Neural progenitor cell (in vitro differentiated cells): ENCODE results near the gene FBXO27. TPM values are rescaled to one million over a fixed set of nuclear protein-coding genes. Genes with fewer than 3 reads are reported as not detected.

Source experiments
- DNase-seq: peaks from one replicate; pipeline ENCODE4 v3.0.0-alpha.2; 2016; ENCODE audit warnings: low spot score
- H2AFZ ChIP-seq: fragments of 200-600 bp; sonication (generic); replicated peaks from 2 replicates; pipeline ENCODE4 v1.6.1; 2016; ENCODE audit warnings: antibody characterized with exemption
- H3F3A ChIP-seq: fragments of 200-600 bp; sonication (generic); 2 replicates; pipeline ENCODE4 v1.6.1; 2016; ENCODE audit warnings: antibody characterized with exemption, low read depth
- H3K27ac ChIP-seq: fragments of 200-600 bp; sonication (generic); 2 replicates; pipeline ENCODE4 v1.5.1; 2016; ENCODE audit warnings: mild to moderate bottlenecking
- H3K27me3 ChIP-seq: fragments of 200-600 bp; sonication (generic); 2 replicates; pipeline ENCODE4 v1.6.1; 2016; ENCODE audit warnings: mild to moderate bottlenecking, moderate library complexity
- H3K36me3 ChIP-seq: fragments of 200-600 bp; sonication (generic); 2 replicates; pipeline ENCODE4 v1.5.1; 2016
- H3K4me1 ChIP-seq: fragments of 200-600 bp; sonication (generic); 2 replicates; pipeline ENCODE4 v1.6.1; 2016; ENCODE audit warnings: mixed run types
- H3K4me2 ChIP-seq: fragments of 200-600 bp; sonication (generic); 2 replicates; pipeline ENCODE4 v1.6.1; 2016
- H3K4me3 ChIP-seq: fragments of 200-600 bp; sonication (generic); 2 replicates; pipeline ENCODE4 v1.5.1; 2016
- H3K79me2 ChIP-seq: fragments of 200-600 bp; sonication (generic); 2 replicates; pipeline ENCODE4 v1.6.1; 2016; ENCODE audit warnings: low read depth
- H3K9ac ChIP-seq: fragments of 200-600 bp; sonication (generic); 2 replicates; pipeline ENCODE4 v1.6.1; 2016
- H3K9me3 ChIP-seq: fragments of 200-600 bp; sonication (generic); 2 replicates; pipeline ENCODE4 v1.5.1; 2016; ENCODE audit warnings: low read depth
- H4K20me1 ChIP-seq: fragments of 200-600 bp; sonication (generic); 2 replicates; pipeline ENCODE4 v1.6.1; 2016; ENCODE audit warnings: low read depth
- H3K27ac Mint-ChIP-seq: 3 replicates; pipeline ENCODE4 v1.8.0; 2021; ENCODE audit warnings: mixed read lengths
- H3K27me3 Mint-ChIP-seq: 2 replicates; pipeline ENCODE4 v1.8.0; 2022; ENCODE audit warnings: low read depth, mild to moderate bottlenecking, inconsistent platforms, moderate library complexity, mixed read lengths; ENCODE audit not compliant: insufficient read depth
- H3K36me3 Mint-ChIP-seq: 3 replicates; pipeline ENCODE4 v1.8.0; 2021; ENCODE audit warnings: mixed read lengths
- H3K4me1 Mint-ChIP-seq: 3 replicates; pipeline ENCODE4 v1.8.0; 2021; ENCODE audit warnings: mixed read lengths
- H3K4me3 Mint-ChIP-seq: 3 replicates; pipeline ENCODE4 v1.8.0; 2021; ENCODE audit warnings: mild to moderate bottlenecking, moderate library complexity, mixed read lengths
- H3K9me3 Mint-ChIP-seq: 3 replicates; pipeline ENCODE4 v1.8.0; 2020; ENCODE audit warnings: mixed read lengths
- EZH2 ChIP-seq: fragments of 200-600 bp; sonication (generic); IDR thresholded peaks from 2 replicates; pipeline ENCODE4 v1.6.1; 2017; ENCODE audit warnings: antibody characterized with exemption, mild to moderate bottlenecking, moderate library complexity
- EZH2phosphoT487 ChIP-seq: fragments of 200-600 bp; sonication (generic); IDR thresholded peaks from 2 replicates; pipeline ENCODE4 v1.6.1; 2017; ENCODE audit warnings: antibody characterized with exemption
- total RNA-seq: library from RNA; depleted of rRNA; stranded (reverse); fragments of >200 nt; gene quantifications from 2 replicates; pipeline ENCODE4 v1.2.3, GENCODE V29; 2015; ENCODE audit warnings: low replicate concordance
- TF ChIP-seq, protein P1 (sequence below): fragments of 200-600 bp; sonication (generic); IDR thresholded peaks from 2 replicates; pipeline ENCODE4 v1.5.1; 2017; ENCODE audit warnings: antibody characterized with exemption, mild to moderate bottlenecking

Gene FBXO27
- total RNA-seq, 1 donor from 2014 or later, result 3.1 TPM

DNA sequence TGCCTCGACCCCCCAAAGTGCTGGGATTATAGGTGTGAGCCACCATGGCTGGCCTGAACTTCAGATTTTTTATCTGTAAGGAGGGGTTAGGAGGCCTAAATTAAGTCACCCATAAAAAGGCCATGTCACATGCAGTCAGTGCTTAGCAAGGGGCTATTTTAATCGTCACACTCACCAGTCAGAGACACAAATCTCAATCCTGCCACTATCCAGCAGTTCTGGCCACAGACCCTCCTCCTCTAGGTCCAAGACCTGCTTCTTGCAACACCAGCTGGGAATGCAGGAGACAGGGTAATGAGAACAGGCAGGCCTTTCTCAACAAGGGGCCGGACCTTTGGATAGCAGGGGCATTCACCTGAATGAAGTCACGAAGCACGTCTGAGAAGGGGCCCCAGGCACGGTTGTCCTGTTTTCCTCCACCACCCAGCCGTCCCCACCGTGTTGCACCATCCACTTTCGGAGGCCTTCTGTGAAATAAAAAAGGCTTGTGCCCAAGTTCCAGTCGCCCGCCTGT, 1.4 kb downstream of the FBXO27 start:
- H3K4me3 ChIP-seq, result peak overlapping the region; percentile 74
- H3K4me3 Mint-ChIP-seq, result peak overlapping the region; percentile 81
- H3K27me3 Mint-ChIP-seq, result peaks cover 26% of the 10 kb centered on the region
- no peak overlapping the region for H3K27ac ChIP-seq
- no peaks in the 10 kb centered on the region for H3K4me1 ChIP-seq
- no peaks in the 10 kb centered on the region for H3K4me1 Mint-ChIP-seq
- H3K9ac ChIP-seq, result no peak overlapping the region
- DNase-seq, result no peak
- H3K36me3 ChIP-seq, result no peaks in the 10 kb centered on the region
- TF ChIP-seq EZH2phosphoT487, result no peak
- no peak for TF ChIP-seq EZH2
- peak overlapping the region; percentile 91 for H2AFZ ChIP-seq
- H3K27me3 ChIP-seq, result peaks cover 16% of the 10 kb centered on the region
- peaks cover 27% of the 10 kb centered on the region for H3F3A ChIP-seq
- H3K36me3 Mint-ChIP-seq, result no peaks in the 10 kb centered on the region
- H3K27ac Mint-ChIP-seq, result no peak overlapping the region
- no peaks in the 10 kb centered on the region for H4K20me1 ChIP-seq
- peak overlapping the region; percentile 90 for H3K4me2 ChIP-seq
- H3K9me3 ChIP-seq, result no peaks in the 10 kb centered on the region
- peaks cover 8% of the 10 kb centered on the region for H3K9me3 Mint-ChIP-seq
- H3K79me2 ChIP-seq, result no peaks in the 10 kb centered on the region

DNA sequence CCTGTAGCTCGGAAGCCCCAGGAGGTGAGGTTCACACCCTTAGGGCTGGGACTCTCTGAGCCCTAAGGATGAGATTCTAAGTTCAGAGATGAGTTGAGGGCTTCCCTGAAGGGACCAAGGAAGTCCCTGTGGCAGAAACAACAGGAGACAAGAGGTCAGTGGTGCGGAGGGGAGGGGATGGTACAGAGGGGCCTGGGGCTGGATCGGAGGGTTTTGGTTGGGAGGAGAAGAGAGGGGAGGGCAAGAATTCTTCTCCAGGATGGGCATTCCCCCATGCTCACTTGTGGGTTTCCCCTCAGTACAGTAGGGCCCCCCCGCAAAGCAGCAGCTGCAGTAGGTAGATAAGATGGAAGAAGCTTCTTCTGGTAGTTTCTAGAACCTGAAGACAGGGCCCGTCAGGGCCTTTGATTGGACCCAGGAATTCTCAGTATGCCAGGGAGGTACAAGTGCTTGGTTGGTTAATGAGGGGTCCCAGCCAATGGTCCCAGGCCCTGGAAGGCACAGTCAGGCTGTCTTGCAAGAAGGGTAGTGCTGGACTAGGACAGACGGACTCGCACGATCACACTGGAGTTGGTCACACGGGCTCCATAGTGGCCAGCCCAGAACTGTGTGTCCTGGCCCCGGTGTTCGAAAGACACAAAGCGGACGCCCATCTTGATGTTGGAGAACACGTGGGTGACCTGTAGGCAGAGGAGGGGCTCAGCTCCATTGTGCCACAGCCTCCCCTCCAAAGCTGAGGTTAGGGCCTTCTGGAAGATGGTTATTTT, 7.3 kb downstream of the FBXO27 start:
- Histone ChIP-seq H3K79me2 (no peaks in the 10 kb centered on the region), H3K4me2 (no peak overlapping the region), H2AFZ (no peak overlapping the region), H3K27me3 (no peaks in the 10 kb centered on the region), H3F3A (no peaks in the 10 kb centered on the region), H3K4me3 (no peak overlapping the region), H3K9me3 (no peaks in the 10 kb centered on the region), H4K20me1 (no peaks in the 10 kb centered on the region), H3K36me3 (no peaks in the 10 kb centered on the region), H3K27ac (no peak overlapping the region), H3K4me1 (no peaks in the 10 kb centered on the region), H3K9ac (no peak overlapping the region)
- no peak for DNase-seq
- H3K4me1 Mint-ChIP-seq, result no peaks in the 10 kb centered on the region
- peaks cover 8% of the 10 kb centered on the region for H3K9me3 Mint-ChIP-seq
- H3K36me3 Mint-ChIP-seq, result peaks cover 1% of the 10 kb centered on the region
- peaks cover 5% of the 10 kb centered on the region for H3K27me3 Mint-ChIP-seq
- no peak overlapping the region for H3K27ac Mint-ChIP-seq
- no peak overlapping the region for H3K4me3 Mint-ChIP-seq
- TF ChIP-seq, protein P1, sequence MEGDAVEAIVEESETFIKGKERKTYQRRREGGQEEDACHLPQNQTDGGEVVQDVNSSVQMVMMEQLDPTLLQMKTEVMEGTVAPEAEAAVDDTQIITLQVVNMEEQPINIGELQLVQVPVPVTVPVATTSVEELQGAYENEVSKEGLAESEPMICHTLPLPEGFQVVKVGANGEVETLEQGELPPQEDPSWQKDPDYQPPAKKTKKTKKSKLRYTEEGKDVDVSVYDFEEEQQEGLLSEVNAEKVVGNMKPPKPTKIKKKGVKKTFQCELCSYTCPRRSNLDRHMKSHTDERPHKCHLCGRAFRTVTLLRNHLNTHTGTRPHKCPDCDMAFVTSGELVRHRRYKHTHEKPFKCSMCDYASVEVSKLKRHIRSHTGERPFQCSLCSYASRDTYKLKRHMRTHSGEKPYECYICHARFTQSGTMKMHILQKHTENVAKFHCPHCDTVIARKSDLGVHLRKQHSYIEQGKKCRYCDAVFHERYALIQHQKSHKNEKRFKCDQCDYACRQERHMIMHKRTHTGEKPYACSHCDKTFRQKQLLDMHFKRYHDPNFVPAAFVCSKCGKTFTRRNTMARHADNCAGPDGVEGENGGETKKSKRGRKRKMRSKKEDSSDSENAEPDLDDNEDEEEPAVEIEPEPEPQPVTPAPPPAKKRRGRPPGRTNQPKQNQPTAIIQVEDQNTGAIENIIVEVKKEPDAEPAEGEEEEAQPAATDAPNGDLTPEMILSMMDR, result no peak
- TF ChIP-seq EZH2 (no peak), EZH2phosphoT487 (no peak)

DNA sequence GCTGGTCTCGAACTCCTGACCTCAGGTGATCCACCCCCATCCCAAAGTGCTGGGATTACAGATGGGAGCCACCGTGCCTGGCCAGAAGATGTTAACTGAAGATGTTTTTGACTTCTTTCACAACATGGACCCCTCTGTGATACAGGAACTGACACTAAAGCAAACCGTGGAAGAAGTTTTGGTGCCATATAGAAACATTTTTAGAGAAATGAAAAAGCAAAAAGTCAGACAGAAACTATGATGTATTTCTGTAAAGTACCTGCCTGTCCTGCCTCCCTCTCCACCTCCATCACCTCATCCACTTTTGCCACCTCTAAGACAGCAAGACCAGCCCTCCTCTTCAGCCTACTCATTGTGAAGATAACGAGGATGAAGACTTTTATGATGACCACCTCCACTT, 11.3 kb downstream of the FBXO27 start:
- H3K9me3 Mint-ChIP-seq, result peaks cover 5% of the 10 kb centered on the region
- H3K4me1 ChIP-seq, result no peaks in the 10 kb centered on the region
- no peak overlapping the region for H3K27ac ChIP-seq
- no peaks in the 10 kb centered on the region for H3F3A ChIP-seq
- peaks cover 11% of the 10 kb centered on the region for H3K27me3 Mint-ChIP-seq
- no peaks in the 10 kb centered on the region for H3K9me3 ChIP-seq
- no peak overlapping the region for H3K4me3 Mint-ChIP-seq
- H3K27me3 ChIP-seq, result no peaks in the 10 kb centered on the region
- no peak overlapping the region for H3K27ac Mint-ChIP-seq
- no peak for DNase-seq
- no peaks in the 10 kb centered on the region for H3K79me2 ChIP-seq
- TF ChIP-seq, protein P1, result no peak
- no peak for TF ChIP-seq EZH2phosphoT487
- no peak for TF ChIP-seq EZH2
- H3K4me1 Mint-ChIP-seq, result no peaks in the 10 kb centered on the region
- H2AFZ ChIP-seq, result no peak overlapping the region
- H3K9ac ChIP-seq, result no peak overlapping the region
- H3K4me3 ChIP-seq, result no peak overlapping the region
- H3K4me2 ChIP-seq, result no peak overlapping the region
- H4K20me1 ChIP-seq, result no peaks in the 10 kb centered on the region
- no peaks in the 10 kb centered on the region for H3K36me3 ChIP-seq
- peaks cover 1% of the 10 kb centered on the region for H3K36me3 Mint-ChIP-seq

DNA sequence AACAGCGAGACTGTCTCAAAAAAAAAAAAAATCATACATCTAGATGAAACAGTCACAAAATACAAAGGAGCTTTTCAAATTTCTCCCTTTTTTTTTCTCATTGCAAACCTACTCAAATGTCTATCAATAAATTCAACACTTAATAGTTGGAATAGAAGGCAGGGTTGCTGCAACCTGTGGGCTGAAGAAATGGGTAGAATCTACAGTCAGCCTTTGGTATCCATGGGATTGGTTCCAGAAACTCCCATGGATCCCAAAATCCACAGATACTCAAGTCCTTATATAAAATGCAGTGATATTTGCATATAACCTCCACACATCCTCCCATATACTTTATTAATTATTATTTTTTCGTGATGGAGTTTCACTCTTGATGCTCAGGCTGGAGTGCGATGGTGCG, 14.7 kb downstream of the FBXO27 start:
- TF ChIP-seq EZH2phosphoT487, result no peak
- TF ChIP-seq EZH2, result no peak
- TF ChIP-seq, protein P1, result no peak
- Mint-ChIP-seq H3K27me3 (peaks cover 8% of the 10 kb centered on the region), H3K36me3 (peaks cover 1% of the 10 kb centered on the region), H3K4me3 (no peak overlapping the region), H3K4me1 (no peaks in the 10 kb centered on the region), H3K27ac (no peak overlapping the region), H3K9me3 (peaks cover 9% of the 10 kb centered on the region)
- H3K4me1 ChIP-seq, result no peaks in the 10 kb centered on the region
- no peak for DNase-seq
- no peaks in the 10 kb centered on the region for H3K36me3 ChIP-seq
- H3K9ac ChIP-seq, result no peak overlapping the region
- no peaks in the 10 kb centered on the region for H3K27me3 ChIP-seq
- H2AFZ ChIP-seq, result no peak overlapping the region
- H3F3A ChIP-seq, result no peaks in the 10 kb centered on the region
- H3K9me3 ChIP-seq, result no peaks in the 10 kb centered on the region
- H4K20me1 ChIP-seq, result no peaks in the 10 kb centered on the region
- no peak overlapping the region for H3K4me3 ChIP-seq
- no peak overlapping the region for H3K4me2 ChIP-seq
- H3K79me2 ChIP-seq, result no peaks in the 10 kb centered on the region
- H3K27ac ChIP-seq, result no peak overlapping the region
